ENCODE results near the gene FAM193A.
"Not testable (repeated sequence)": the region's sequence is repeated elsewhere in the genome, so short reads cannot be mapped to it uniquely, and the experiment has no call there.

FAM193A gene

GRCh38 chr4:2672082-2672481, 135.6 kb downstream of the FAM193A start:
- DNase-seq (ENCODE audit: low spot score in 2 of 2), result no peak
- in situ Hi-C loops (cut with MboI; ENCODE audit: low sequenced_read_pairs), result no loop called here
- Histone ChIP-seq H3K9me3 (no peaks in the 10 kb centered on the region), H3K36me3 (replicated peaks) (peaks cover 46% of the 10 kb centered on the region), H3K4me3 (no peak overlapping the region), H3K27me3 (ENCODE audit: low read depth) (no peaks in the 10 kb centered on the region), H3K4me1 (peaks cover 9% of the 10 kb centered on the region)

DNA sequence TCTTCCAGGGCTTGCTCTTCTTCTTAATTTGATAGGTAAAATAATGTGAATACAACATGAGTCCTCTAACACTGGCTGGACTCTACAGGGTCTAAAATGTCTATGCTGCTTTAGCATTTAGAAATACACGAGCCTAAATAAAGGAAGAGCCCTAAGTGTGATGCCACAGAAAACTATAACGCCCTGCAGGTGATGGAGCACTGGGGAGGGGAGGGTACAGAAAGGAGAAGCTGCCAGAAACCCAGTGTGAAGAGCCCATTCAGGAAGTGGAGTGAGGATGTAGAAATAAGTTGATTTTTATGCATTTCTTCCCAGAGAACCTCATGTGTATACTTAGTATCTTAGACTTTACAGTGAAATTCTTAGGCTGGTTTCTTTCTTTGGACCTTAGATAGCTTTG, 136.3 kb downstream of the FAM193A start:
- H3K36me3 ChIP-seq (replicated peaks), result peaks cover 46% of the 10 kb centered on the region

GRCh38 chr4:2673157-2673556, 136.7 kb downstream of the FAM193A start:
- no peak for DNase-seq (ENCODE audit: low spot score in 2 of 2)
- in situ Hi-C loops (cut with MboI; ENCODE audit: low sequenced_read_pairs), result no loop called here
- Histone ChIP-seq H3K4me3 (no peak overlapping the region), H3K36me3 (replicated peaks) (peaks cover 46% of the 10 kb centered on the region), H3K9me3 (no peaks in the 10 kb centered on the region), H3K27me3 (ENCODE audit: low read depth) (no peaks in the 10 kb centered on the region), H3K4me1 (peaks cover 9% of the 10 kb centered on the region)

More for the DNA sequence above, 136.3 kb downstream of the FAM193A start:
- Histone ChIP-seq H3K9me3 (no peaks in the 10 kb centered on the region), H3K4me1 (peaks cover 9% of the 10 kb centered on the region), H3K4me3 (no peak overlapping the region), H3K27me3 (ENCODE audit: low read depth) (no peaks in the 10 kb centered on the region)
- no peak for DNase-seq (ENCODE audit: low spot score in 2 of 2)
- in situ Hi-C loops (cut with MboI; ENCODE audit: low sequenced_read_pairs), result no loop called here

- H3K36me3 ChIP-seq (replicated peaks), result peaks cover 21% of the 10 kb centered on the region
- H3K4me3 ChIP-seq; in situ Hi-C loops (cut with MboI; ENCODE audit: low sequenced_read_pairs); H3K9me3 ChIP-seq; H3K4me1 ChIP-seq; H3K27me3 ChIP-seq (ENCODE audit: low read depth); DNase-seq (ENCODE audit: low spot score in 2 of 2): not testable (repeated sequence)
These were observed 143.3 kb downstream of the FAM193A start for GRCh38 chr4:2679762-2680161.

- Histone ChIP-seq H3K27me3 (ENCODE audit: low read depth) (no peaks in the 10 kb centered on the region), H3K9me3 (no peaks in the 10 kb centered on the region), H3K4me1 (no peaks in the 10 kb centered on the region), H3K36me3 (replicated peaks) (peaks cover 34% of the 10 kb centered on the region), H3K4me3 (no peak overlapping the region)
- no peak for DNase-seq (ENCODE audit: low spot score in 2 of 2)
- in situ Hi-C loops (cut with MboI; ENCODE audit: low sequenced_read_pairs), result no loop called here
These were observed 148.0 kb downstream of the FAM193A start for GRCh38 chr4:2684486-2684885.

GRCh38 chr4:2685541-2685940, 149.1 kb downstream of the FAM193A start:
- in situ Hi-C loops (cut with MboI; ENCODE audit: low sequenced_read_pairs), result no loop called here
- Histone ChIP-seq H3K36me3 (replicated peaks) (peaks cover 45% of the 10 kb centered on the region), H3K4me1 (no peaks in the 10 kb centered on the region), H3K4me3 (no peak overlapping the region), H3K9me3 (no peaks in the 10 kb centered on the region), H3K27me3 (ENCODE audit: low read depth) (no peaks in the 10 kb centered on the region)
- DNase-seq (ENCODE audit: low spot score in 2 of 2), result no peak

- H3K4me3 ChIP-seq, result no peak overlapping the region
- in situ Hi-C loops (cut with MboI; ENCODE audit: low sequenced_read_pairs), result no loop called here
- H3K4me1 ChIP-seq, result no peaks in the 10 kb centered on the region
- no peaks in the 10 kb centered on the region for H3K9me3 ChIP-seq
- peaks cover 56% of the 10 kb centered on the region for H3K36me3 ChIP-seq (replicated peaks)
- H3K27me3 ChIP-seq (ENCODE audit: low read depth), result no peaks in the 10 kb centered on the region
- DNase-seq (ENCODE audit: low spot score in 2 of 2), result no peak
These were observed 150.2 kb downstream of the FAM193A start for GRCh38 chr4:2686379-2687265.

DNA sequence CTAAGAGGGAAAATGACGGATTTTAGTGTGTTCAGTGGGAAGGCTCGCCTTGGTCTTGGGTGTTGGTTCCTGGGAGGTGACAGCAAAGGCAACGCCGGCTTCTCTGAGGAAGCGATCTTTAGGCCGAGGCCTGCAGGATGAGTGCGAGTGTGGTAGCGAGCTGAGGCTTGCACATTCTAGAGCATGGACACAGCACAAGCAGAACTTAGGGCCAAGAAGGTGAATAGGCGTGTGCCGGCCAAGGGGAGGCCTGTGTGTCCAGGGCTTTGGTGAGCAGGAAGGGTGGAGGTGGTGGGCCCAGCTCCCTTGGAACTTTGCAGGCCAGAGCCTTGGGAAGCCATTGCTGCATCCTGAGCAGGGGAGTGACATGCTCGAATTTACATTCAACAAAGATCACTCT, 151.8 kb downstream of the FAM193A start:
- Histone ChIP-seq H3K36me3 (replicated peaks) (peaks cover 61% of the 10 kb centered on the region), H3K9me3 (no peaks in the 10 kb centered on the region), H3K27me3 (ENCODE audit: low read depth) (no peaks in the 10 kb centered on the region), H3K4me3 (no peak overlapping the region), H3K4me1 (no peaks in the 10 kb centered on the region)
- DNase-seq (ENCODE audit: low spot score in 2 of 2), result no peak
- in situ Hi-C loops (cut with MboI; ENCODE audit: low sequenced_read_pairs), result no loop called here

DNA sequence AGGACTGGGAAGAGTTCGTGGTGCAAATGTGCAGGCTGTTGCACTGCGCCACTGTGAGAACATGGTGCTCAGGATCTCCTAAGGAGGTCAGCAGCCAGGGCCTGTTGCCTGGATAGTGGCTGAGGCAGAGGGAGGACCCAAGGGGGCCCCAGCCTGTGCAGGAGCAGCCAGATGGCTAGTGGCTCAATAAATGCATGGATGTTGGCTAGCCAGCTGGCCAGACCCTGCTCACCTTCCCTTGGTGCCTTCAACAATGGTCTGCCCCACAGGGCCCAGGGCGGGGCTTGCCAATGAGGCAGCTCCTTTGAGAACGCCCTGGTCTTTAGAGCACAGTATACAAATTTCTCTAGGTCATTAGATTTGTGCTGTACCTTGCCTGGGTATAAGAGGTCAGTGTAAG, 152.2 kb downstream of the FAM193A start:
- H3K36me3 ChIP-seq (replicated peaks), result peaks cover 62% of the 10 kb centered on the region
- H3K4me1 ChIP-seq, result no peaks in the 10 kb centered on the region
- H3K9me3 ChIP-seq, result no peaks in the 10 kb centered on the region
- DNase-seq (ENCODE audit: low spot score in 2 of 2), result no peak
- H3K27me3 ChIP-seq (ENCODE audit: low read depth), result no peaks in the 10 kb centered on the region
- no peak overlapping the region for H3K4me3 ChIP-seq
- in situ Hi-C loops (cut with MboI; ENCODE audit: low sequenced_read_pairs), result no loop called here

- H3K9me3 ChIP-seq, result no peaks in the 10 kb centered on the region
- in situ Hi-C loops (cut with MboI; ENCODE audit: low sequenced_read_pairs), result no loop called here
- no peak for DNase-seq (ENCODE audit: low spot score in 2 of 2)
- H3K27me3 ChIP-seq (ENCODE audit: low read depth), result no peaks in the 10 kb centered on the region
- H3K36me3 ChIP-seq (replicated peaks), result peaks cover 66% of the 10 kb centered on the region
- no peak overlapping the region for H3K4me3 ChIP-seq
- H3K4me1 ChIP-seq, result no peaks in the 10 kb centered on the region
These were observed 152.7 kb downstream of the FAM193A start for GRCh38 chr4:2689114-2689513.

DNA sequence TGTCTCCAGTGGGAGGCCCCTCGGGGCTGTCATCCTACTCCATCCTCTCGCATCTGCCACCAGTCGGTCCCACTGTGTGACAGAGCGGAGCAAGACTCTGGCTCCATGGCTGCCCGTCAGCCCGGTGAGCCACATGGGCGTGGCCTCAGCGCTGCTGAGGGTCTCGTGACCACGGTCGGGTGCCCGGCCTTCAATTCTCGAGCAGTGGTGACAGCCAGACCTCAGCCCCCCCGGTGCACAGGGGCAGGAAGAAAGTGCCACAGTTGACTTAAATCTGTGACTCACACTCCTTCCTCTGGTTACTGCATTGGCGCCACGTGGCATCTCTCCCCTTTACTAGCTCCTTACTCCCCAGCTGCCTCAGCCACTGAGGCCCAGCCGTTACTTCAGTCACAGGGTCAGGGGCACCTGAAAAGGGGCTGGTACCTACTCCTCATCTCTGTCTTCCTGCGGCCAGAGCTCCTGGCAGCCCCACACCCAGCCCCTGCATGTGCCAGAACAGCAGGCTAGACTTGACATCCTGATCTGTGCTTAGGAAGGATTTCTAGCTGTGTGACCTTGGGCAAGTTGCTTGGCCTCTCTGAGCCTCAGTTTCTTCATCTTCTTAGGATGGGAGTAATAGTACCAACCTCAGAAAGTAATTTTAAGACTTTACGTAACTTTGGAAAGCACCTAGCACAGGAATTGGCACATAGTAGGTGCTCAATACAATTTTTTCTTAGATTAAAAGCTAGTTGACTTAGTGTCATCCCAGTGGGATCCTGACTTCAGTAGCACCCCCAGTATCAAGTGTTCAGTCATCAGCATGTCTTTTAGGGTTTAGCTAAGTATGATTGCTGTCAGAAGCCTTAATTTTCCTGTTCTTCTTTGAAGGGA, 153.6 kb downstream of the FAM193A start:
- no peak overlapping the region for H3K4me3 ChIP-seq
- no peak for DNase-seq (ENCODE audit: low spot score in 2 of 2)
- H3K27me3 ChIP-seq (ENCODE audit: low read depth), result no peaks in the 10 kb centered on the region
- peaks cover 68% of the 10 kb centered on the region for H3K36me3 ChIP-seq (replicated peaks)
- in situ Hi-C loops (cut with MboI; ENCODE audit: low sequenced_read_pairs), result no loop called here
- no peaks in the 10 kb centered on the region for H3K4me1 ChIP-seq
- no peaks in the 10 kb centered on the region for H3K9me3 ChIP-seq

- no peaks in the 10 kb centered on the region for H3K9me3 ChIP-seq
- no peaks in the 10 kb centered on the region for H3K4me1 ChIP-seq
- no peaks in the 10 kb centered on the region for H3K27me3 ChIP-seq (ENCODE audit: low read depth)
- peaks cover 70% of the 10 kb centered on the region for H3K36me3 ChIP-seq (replicated peaks)
- H3K4me3 ChIP-seq, result no peak overlapping the region
- no peak for DNase-seq (ENCODE audit: low spot score in 2 of 2)
- in situ Hi-C loops (cut with MboI; ENCODE audit: low sequenced_read_pairs), result no loop called here
These were observed 154.9 kb downstream of the FAM193A start for GRCh38 chr4:2691313-2691712.

- Histone ChIP-seq H3K27me3 (ENCODE audit: low read depth) (no peaks in the 10 kb centered on the region), H3K36me3 (replicated peaks) (peaks cover 75% of the 10 kb centered on the region), H3K9me3 (no peaks in the 10 kb centered on the region), H3K4me1 (no peaks in the 10 kb centered on the region), H3K4me3 (no peak overlapping the region)
- no peak for DNase-seq (ENCODE audit: low spot score in 2 of 2)
- in situ Hi-C loops (cut with MboI; ENCODE audit: low sequenced_read_pairs), result no loop called here
These were observed 155.5 kb downstream of the FAM193A start for GRCh38 chr4:2691952-2692435.

GRCh38 chr4:2694691-2695090, 158.2 kb downstream of the FAM193A start:
- H3K36me3 ChIP-seq (replicated peaks), result peaks cover 91% of the 10 kb centered on the region
- in situ Hi-C loops (cut with MboI; ENCODE audit: low sequenced_read_pairs), result no loop called here
- H3K4me3 ChIP-seq, result no peak overlapping the region
- DNase-seq (ENCODE audit: low spot score in 2 of 2), result no peak
- H3K9me3 ChIP-seq, result no peaks in the 10 kb centered on the region
- H3K27me3 ChIP-seq (ENCODE audit: low read depth), result no peaks in the 10 kb centered on the region
- no peaks in the 10 kb centered on the region for H3K4me1 ChIP-seq
